Epithelial cell of esophagus (primary cell): ENCODE results near the gene TMC4.
"Not testable (repeated sequence)": the region's sequence is repeated elsewhere in the genome, so short reads cannot be mapped to it uniquely, and the experiment has no call there.

Experiments
- DNase-seq: peaks from one replicate; pipeline ENCODE4 v3.0.0; 2010; ENCODE audit warnings: low read depth
- H3K4me3 ChIP-seq: 2 replicates; pipeline ENCODE4 v1.5.1; 2011; ENCODE audit warnings: mild to moderate bottlenecking, low read length, control low read depth
- TF ChIP-seq, protein P1 (sequence below): IDR thresholded peaks from 2 replicates; pipeline ENCODE4 v1.5.1; 2011; ENCODE audit warnings: low read depth, mild to moderate bottlenecking, low read length, control low read depth, inconsistent platforms; ENCODE audit not compliant: insufficient read depth; ENCODE audit errors: missing control alignments

Gene TMC4

GRCh38 chr19:54173359-54173699 is 369 bp upstream of the TMC4 start:
- DNase-seq = peak; percentile 83
- TF ChIP-seq, protein P1, sequence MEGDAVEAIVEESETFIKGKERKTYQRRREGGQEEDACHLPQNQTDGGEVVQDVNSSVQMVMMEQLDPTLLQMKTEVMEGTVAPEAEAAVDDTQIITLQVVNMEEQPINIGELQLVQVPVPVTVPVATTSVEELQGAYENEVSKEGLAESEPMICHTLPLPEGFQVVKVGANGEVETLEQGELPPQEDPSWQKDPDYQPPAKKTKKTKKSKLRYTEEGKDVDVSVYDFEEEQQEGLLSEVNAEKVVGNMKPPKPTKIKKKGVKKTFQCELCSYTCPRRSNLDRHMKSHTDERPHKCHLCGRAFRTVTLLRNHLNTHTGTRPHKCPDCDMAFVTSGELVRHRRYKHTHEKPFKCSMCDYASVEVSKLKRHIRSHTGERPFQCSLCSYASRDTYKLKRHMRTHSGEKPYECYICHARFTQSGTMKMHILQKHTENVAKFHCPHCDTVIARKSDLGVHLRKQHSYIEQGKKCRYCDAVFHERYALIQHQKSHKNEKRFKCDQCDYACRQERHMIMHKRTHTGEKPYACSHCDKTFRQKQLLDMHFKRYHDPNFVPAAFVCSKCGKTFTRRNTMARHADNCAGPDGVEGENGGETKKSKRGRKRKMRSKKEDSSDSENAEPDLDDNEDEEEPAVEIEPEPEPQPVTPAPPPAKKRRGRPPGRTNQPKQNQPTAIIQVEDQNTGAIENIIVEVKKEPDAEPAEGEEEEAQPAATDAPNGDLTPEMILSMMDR = no peak

DNA sequence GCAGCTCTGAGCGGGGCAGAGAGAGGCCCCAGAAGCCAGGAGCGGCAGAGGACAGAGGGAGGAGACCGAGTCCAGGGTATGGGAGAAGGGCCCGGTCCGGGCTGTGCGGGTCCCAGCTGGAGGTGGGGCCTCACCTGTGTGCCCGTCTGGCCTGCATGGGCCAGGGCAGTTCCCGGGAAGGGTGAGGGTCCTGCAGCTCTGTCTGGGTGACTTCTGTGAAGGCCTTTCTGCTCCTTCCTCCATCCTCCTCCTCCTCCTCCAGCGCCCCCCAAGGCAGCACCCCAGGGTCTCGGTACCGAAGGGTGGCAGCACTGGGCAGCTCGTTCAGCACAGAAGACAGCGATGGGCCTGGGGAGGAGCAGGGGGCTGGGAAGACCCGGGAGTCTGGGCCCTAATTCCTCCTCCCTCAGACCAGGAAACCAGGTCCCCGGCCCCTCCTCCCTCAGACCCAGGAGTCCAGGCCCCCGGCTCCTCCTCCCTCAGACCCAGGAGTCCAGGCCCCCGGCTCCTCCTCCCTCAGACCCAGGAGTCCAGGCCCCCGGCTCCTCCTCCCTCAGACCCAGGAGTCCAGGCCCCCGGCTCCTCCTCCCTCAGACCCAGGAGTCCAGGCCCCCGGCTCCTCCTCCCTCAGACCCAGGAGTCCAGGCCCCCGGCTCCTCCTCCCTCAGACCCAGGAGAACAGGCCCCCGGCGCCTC is 1.1 kb downstream of the TMC4 start:
- H3K4me3 ChIP-seq = peak overlapping the region; percentile 63
- not testable (repeated sequence) for DNase-seq

More at GRCh38 chr19:54173359-54173699, 369 bp upstream of the TMC4 start:
- peak overlapping the region; percentile 63 for H3K4me3 ChIP-seq

DNA sequence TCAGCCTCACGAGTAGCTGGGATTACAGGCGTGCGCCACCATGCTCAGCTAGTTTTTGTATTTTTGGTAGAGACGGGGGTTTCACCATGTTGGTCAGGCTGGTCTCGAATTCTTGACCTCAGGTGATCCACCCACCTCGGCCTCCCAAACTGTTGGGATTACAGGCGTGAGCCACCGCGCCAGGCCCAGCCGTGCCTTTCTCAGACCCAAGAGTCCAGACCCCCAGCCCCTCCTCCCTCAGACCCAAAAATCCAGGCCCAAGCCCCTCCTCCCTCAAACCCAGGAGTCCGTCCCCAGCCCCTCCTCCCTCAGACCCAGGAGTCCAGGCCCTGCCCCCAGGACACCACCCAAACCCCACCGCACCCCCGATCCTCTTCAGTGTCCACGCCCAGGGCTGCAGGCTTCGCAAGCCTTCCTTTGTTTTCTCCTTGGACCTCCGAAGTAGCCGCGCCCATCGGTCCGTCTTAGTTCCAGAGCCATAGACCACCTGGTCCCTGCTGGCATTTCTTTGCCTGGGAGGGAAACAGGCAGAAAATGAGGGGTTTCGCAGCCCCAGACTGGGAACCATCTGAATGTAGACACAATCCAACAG is 3.7 kb downstream of the TMC4 start:
- TF ChIP-seq, protein P1 = no peak
- DNase-seq = no peak

GRCh38 chr19:54168174-54168917 is 4.6 kb downstream of the TMC4 start:
- TF ChIP-seq, protein P1 = peak; percentile 81
- no peak overlapping the region for H3K4me3 ChIP-seq
- peak; percentile 83 for DNase-seq

More for the DNA sequence above, 3.7 kb downstream of the TMC4 start:
- no peak overlapping the region for H3K4me3 ChIP-seq

GRCh38 chr19:54165222-54165621 is 7.7 kb downstream of the TMC4 start:
- TF ChIP-seq, protein P1 = no peak

DNA sequence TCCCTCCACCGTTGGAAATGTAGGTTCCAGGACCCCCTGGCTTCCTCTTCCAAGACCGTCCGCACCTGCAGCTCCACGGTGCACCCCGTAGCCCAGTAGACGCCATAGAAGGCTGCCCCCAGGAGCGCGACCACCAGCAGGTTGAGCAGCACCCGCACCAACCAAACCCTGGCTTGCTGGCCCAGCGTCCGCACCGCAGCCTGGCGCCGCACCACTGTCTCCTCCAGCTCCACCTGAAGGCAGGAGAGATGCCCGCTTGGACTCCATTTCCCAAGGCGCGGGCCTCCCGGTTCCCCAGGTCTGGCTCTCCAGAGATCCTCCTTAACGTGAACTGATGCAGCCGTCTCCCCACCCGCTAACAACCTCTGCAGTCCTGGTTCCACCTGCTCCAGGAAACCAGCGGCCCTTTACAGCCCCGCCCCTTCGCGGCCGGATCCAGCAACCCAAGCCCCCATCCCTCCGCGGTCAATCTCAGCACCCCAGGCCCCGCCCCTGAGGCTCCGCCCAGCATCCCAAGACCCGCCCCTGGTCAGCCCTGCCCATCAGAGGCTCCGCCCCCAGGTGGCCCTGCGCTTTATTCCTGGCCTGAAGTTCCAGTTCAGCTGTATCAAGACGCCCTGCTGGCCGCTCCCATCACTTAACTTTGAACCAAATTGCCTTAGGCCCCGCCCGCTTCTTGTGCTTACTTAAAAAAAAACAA is 8.4 kb downstream of the TMC4 start:
- peak; percentile 62 for DNase-seq
- H3K4me3 ChIP-seq = no peak overlapping the region
- TF ChIP-seq, protein P1 = no peak

More at GRCh38 chr19:54165222-54165621, 7.7 kb downstream of the TMC4 start:
- no peak overlapping the region for H3K4me3 ChIP-seq
- no peak for DNase-seq

GRCh38 chr19:54162884-54163283 is 10.1 kb downstream of the TMC4 start:
- no peak overlapping the region for H3K4me3 ChIP-seq
- no peak for DNase-seq
- TF ChIP-seq, protein P1 = no peak
